Left ventricle myocardium superior (tissue), 1 donor: ENCODE data around the gene UNC5CL. TPM values are rescaled to one million over a fixed set of nuclear protein-coding genes. Genes with fewer than 3 reads are reported as not detected.
A peak's percentile ranks its signal among the peaks of the same experiment; 100 is the strongest.
"Not testable (repeated sequence)": the region's sequence is repeated elsewhere in the genome, so short reads cannot be mapped to it uniquely, and the experiment has no call there.

Source experiments
- ATAC-seq: fragments of 200-7000 bp; cut with Tn5 transposase; one replicate; pipeline ENCODE4 v1.9.1; 2020; ENCODE audit warnings: mild to moderate bottlenecking, moderate library complexity
- DNase-seq: peaks from one replicate; pipeline ENCODE4 v3.0.0-alpha.2; 2020
- intact Hi-C: fragments of 100-400 bp; cut with micrococcal nuclease; formaldehyde crosslinking; loops from one replicate; pipeline ENCODE4 v1.11.0; 2022
- total RNA-seq: library from RNA; stranded (reverse); fragmentation: NEBNext Ultra II Directional; extraction: Animal tissue kit (Norgen Biotek cat#: 25700); gene quantifications from one replicate; pipeline ENCODE4 v1.2.1, GENCODE V29; 2021
- donor health status: DM: no; HTN: yes; CAD: no; lungs with severe emphysema.

The UNC5CL gene
- total RNA-seq, 1 donor from 2014 or later = 0.20 TPM

- intact Hi-C loops, ATAC-seq, DNase-seq: not testable (repeated sequence)
Measured at GRCh38 chr6:41015860-41016259, 23.2 kb downstream of the UNC5CL start.

- ATAC-seq (no peak), DNase-seq (no peak)
Measured at GRCh38 chr6:41014780-41015179, 24.2 kb downstream of the UNC5CL start.

GRCh38 chr6:41013466-41014153 lies 25.4 kb downstream of the UNC5CL start:
- DNase-seq (no peak), ATAC-seq (no peak)
- intact Hi-C loops = no loop called here

More at GRCh38 chr6:41014780-41015179, 24.2 kb downstream of the UNC5CL start:
- intact Hi-C loops = no loop called here

GRCh38 chr6:41011673-41012072 lies 27.3 kb downstream of the UNC5CL start:
- ATAC-seq (no peak), DNase-seq (no peak)
- intact Hi-C loops = no loop called here

- DNase-seq (no peak), ATAC-seq (no peak)
- intact Hi-C loops = no loop called here
Measured at GRCh38 chr6:41009669-41010068, 29.4 kb downstream of the UNC5CL start.

- intact Hi-C loops = no loop called here
- ATAC-seq (no peak), DNase-seq (no peak)
Measured at GRCh38 chr6:41008011-41008410, 31.0 kb downstream of the UNC5CL start.

- not testable (repeated sequence) for ATAC-seq
Measured at GRCh38 chr6:41006980-41007379, 32.0 kb downstream of the UNC5CL start.

GRCh38 chr6:41006217-41006616 lies 32.8 kb downstream of the UNC5CL start:
- peak; percentile 74 for ATAC-seq
- intact Hi-C loops = not testable (repeated sequence)
- DNase-seq = peak; percentile 40

More at GRCh38 chr6:41006980-41007379, 32.0 kb downstream of the UNC5CL start:
- DNase-seq, intact Hi-C loops: not testable (repeated sequence)

GRCh38 chr6:41002168-41002567 lies 36.9 kb downstream of the UNC5CL start:
- DNase-seq (no peak), ATAC-seq (no peak)
- intact Hi-C loops = no loop called here

- intact Hi-C loops = no loop called here
- DNase-seq = no peak
- ATAC-seq = peak; percentile 3
Measured at GRCh38 chr6:41000248-41000647, 38.8 kb downstream of the UNC5CL start.

- ATAC-seq (peak; percentile 72), DNase-seq (peak; percentile 64)
- intact Hi-C loops = no loop called here
Measured at GRCh38 chr6:40999569-40999968, 39.5 kb downstream of the UNC5CL start.

GRCh38 chr6:40998661-40999060 lies 40.4 kb downstream of the UNC5CL start:
- intact Hi-C loops = no loop called here
- DNase-seq = no peak
- ATAC-seq = peak; percentile 79

GRCh38 chr6:40997234-40997957 lies 41.6 kb downstream of the UNC5CL start:
- ATAC-seq (peak; percentile 20), DNase-seq (no peak)
- intact Hi-C loops = no loop called here

- ATAC-seq = peak; percentile 57
- intact Hi-C loops = no loop called here
- DNase-seq = no peak
Measured at GRCh38 chr6:40996591-40997233, 42.3 kb downstream of the UNC5CL start.

GRCh38 chr6:40992746-40993145 lies 46.3 kb downstream of the UNC5CL start:
- DNase-seq (no peak), ATAC-seq (no peak)
- intact Hi-C loops = no loop called here

GRCh38 chr6:40990301-40990700 lies 48.7 kb downstream of the UNC5CL start:
- ATAC-seq (no peak), DNase-seq (no peak)
- intact Hi-C loops = no loop called here

- ATAC-seq (no peak), DNase-seq (no peak)
- intact Hi-C loops = no loop called here
Measured at GRCh38 chr6:40989204-40990169, 49.5 kb downstream of the UNC5CL start.

- DNase-seq (no peak), ATAC-seq (no peak)
- intact Hi-C loops = no loop called here
Measured at GRCh38 chr6:40988634-40989033, 50.4 kb downstream of the UNC5CL start.
